PC-9 (cell line): ENCODE measurements around the gene GRM1.

ENCODE experiments used
- EZH2 ChIP-seq: fragments of 200-600 bp; sonication (generic); IDR thresholded peaks from 2 replicates; pipeline ENCODE4 v1.8.0; 2017; ENCODE audit warnings: antibody characterized with exemption, low read depth
- TF ChIP-seq, protein P1 (sequence below): fragments of 200-600 bp; sonication (generic); conservative IDR thresholded peaks from 2 replicates; pipeline ENCODE4 v1.6.1; 2017; ENCODE audit warnings: mixed run types, antibody characterized with exemption, mild to moderate bottlenecking, moderate library complexity

- TF ChIP-seq, protein P1, sequence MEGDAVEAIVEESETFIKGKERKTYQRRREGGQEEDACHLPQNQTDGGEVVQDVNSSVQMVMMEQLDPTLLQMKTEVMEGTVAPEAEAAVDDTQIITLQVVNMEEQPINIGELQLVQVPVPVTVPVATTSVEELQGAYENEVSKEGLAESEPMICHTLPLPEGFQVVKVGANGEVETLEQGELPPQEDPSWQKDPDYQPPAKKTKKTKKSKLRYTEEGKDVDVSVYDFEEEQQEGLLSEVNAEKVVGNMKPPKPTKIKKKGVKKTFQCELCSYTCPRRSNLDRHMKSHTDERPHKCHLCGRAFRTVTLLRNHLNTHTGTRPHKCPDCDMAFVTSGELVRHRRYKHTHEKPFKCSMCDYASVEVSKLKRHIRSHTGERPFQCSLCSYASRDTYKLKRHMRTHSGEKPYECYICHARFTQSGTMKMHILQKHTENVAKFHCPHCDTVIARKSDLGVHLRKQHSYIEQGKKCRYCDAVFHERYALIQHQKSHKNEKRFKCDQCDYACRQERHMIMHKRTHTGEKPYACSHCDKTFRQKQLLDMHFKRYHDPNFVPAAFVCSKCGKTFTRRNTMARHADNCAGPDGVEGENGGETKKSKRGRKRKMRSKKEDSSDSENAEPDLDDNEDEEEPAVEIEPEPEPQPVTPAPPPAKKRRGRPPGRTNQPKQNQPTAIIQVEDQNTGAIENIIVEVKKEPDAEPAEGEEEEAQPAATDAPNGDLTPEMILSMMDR, result no peak
- TF ChIP-seq EZH2, result no peak
These were observed 195.6 kb downstream of the GRM1 start for GRCh38 chr6:146224449-146224848.
